Testis (tissue), 2 donors: Measurements from ENCODE around the gene LPP.

Experiments used
- CTCF ChIP-seq, 3 experiments: fragments of 450-650 bp in 2 of 3; fragments of 200-600 bp in 1 of 3; sonication (generic) in 1 of 3; IDR thresholded peaks; one replicate each; pipeline ENCODE4 v1.5.1; 2016 to 2019; ENCODE audit warnings: antibody characterized with exemption in 3 of 3, mild to moderate bottlenecking in 2 of 3, moderate library complexity in 1 of 3
- POLR2A ChIP-seq: fragments of 450-650 bp; IDR thresholded peaks from one replicate; pipeline ENCODE4 v1.6.1; 2017; ENCODE audit warnings: antibody characterized with exemption, mild to moderate bottlenecking, moderate library complexity

GRCh38 chr3:188133219-188133618, 20.7 kb upstream of the LPP start:
- TF ChIP-seq CTCF (IDR thresholded peaks at IDR 0.05): no peak
- no peak for TF ChIP-seq POLR2A
